Measurements from ENCODE around the gene TBX19. TPM values are rescaled to one million over a fixed set of nuclear protein-coding genes. Genes with fewer than 3 reads are reported as not detected.

TBX19 gene
- total and polyA plus RNA-seq, 2 experiments from 2014 or later = 0.57 to 1.9 TPM

GRCh38 chr1:168285521-168285790 lies 4.8 kb downstream of the TBX19 start:
- H3K4me2 ChIP-seq = no peak overlapping the region
- H4K20me1 ChIP-seq (ENCODE audit: insufficient read depth, poor library complexity, severe bottlenecking) = no peaks in the 10 kb centered on the region
- H3K27ac ChIP-seq = no peak overlapping the region
- no peaks in the 10 kb centered on the region for H3K27me3 ChIP-seq
- DNase-seq (ENCODE audit: low spot score) = no peak
- H2AFZ ChIP-seq = no peak overlapping the region
- H3K4me1 ChIP-seq (ENCODE audit: insufficient read depth) = no peaks in the 10 kb centered on the region
- H3K36me3 ChIP-seq (replicated peaks; ENCODE audit: insufficient read depth, low read depth) = no peaks in the 10 kb centered on the region
- H3K4me3 ChIP-seq = no peak overlapping the region
- no peaks in the 10 kb centered on the region for H3K9me3 ChIP-seq (ENCODE audit: low read depth)
- H3K9me2 ChIP-seq (replicated peaks; ENCODE audit: insufficient read depth) = no peaks in the 10 kb centered on the region
- TF ChIP-seq CTCF (IDR thresholded peaks at IDR 0.05; ENCODE audit: poor library complexity) (no peak), EZH2phosphoT487 (IDR thresholded peaks at IDR 0.05; ENCODE audit: low read depth, severe bottlenecking, unreplicated experiment) (no peak), EZH2 (IDR thresholded peaks at IDR 0.05; ENCODE audit: borderline replicate concordance) (no peak)
- no peaks in the 10 kb centered on the region for H3K79me2 ChIP-seq

GRCh38 chr1:168285971-168286927 lies 5.6 kb downstream of the TBX19 start:
- no peak for TF ChIP-seq CTCF (IDR thresholded peaks at IDR 0.05; ENCODE audit: poor library complexity)
- TF ChIP-seq EZH2 (IDR thresholded peaks at IDR 0.05; ENCODE audit: borderline replicate concordance) = no peak
- no peak for TF ChIP-seq EZH2phosphoT487 (IDR thresholded peaks at IDR 0.05; ENCODE audit: low read depth, severe bottlenecking, unreplicated experiment)
- no peak overlapping the region for H2AFZ ChIP-seq
- H3K9me2 ChIP-seq (replicated peaks; ENCODE audit: insufficient read depth) = no peaks in the 10 kb centered on the region
- no peak overlapping the region for H3K4me2 ChIP-seq
- no peak overlapping the region for H3K27ac ChIP-seq
- no peak overlapping the region for H3K4me3 ChIP-seq
- H4K20me1 ChIP-seq (ENCODE audit: insufficient read depth, poor library complexity, severe bottlenecking) = no peaks in the 10 kb centered on the region
- no peaks in the 10 kb centered on the region for H3K9me3 ChIP-seq (ENCODE audit: low read depth)
- no peak for DNase-seq (ENCODE audit: low spot score)
- no peaks in the 10 kb centered on the region for H3K4me1 ChIP-seq (ENCODE audit: insufficient read depth)
- H3K79me2 ChIP-seq = no peaks in the 10 kb centered on the region
- 86% methylated on average over 4 of the region's 4 CpGs for WGBS (ENCODE audit: low lambda C conversion rate, missing lambda C conversion rate)
- H3K36me3 ChIP-seq (replicated peaks; ENCODE audit: insufficient read depth, low read depth) = no peaks in the 10 kb centered on the region
- no peaks in the 10 kb centered on the region for H3K27me3 ChIP-seq

- no peaks in the 10 kb centered on the region for H3K36me3 ChIP-seq (replicated peaks; ENCODE audit: insufficient read depth, low read depth)
- no peaks in the 10 kb centered on the region for H3K27me3 ChIP-seq
- WGBS (ENCODE audit: low lambda C conversion rate, missing lambda C conversion rate) = 100% methylated on average over 1 of the region's 1 CpG
- H3K4me1 ChIP-seq (ENCODE audit: insufficient read depth) = no peaks in the 10 kb centered on the region
- H3K79me2 ChIP-seq = no peaks in the 10 kb centered on the region
- H3K27ac ChIP-seq = no peak overlapping the region
- no peak for TF ChIP-seq EZH2phosphoT487 (IDR thresholded peaks at IDR 0.05; ENCODE audit: low read depth, severe bottlenecking, unreplicated experiment)
- TF ChIP-seq CTCF (IDR thresholded peaks at IDR 0.05; ENCODE audit: poor library complexity) = no peak
- TF ChIP-seq EZH2 (IDR thresholded peaks at IDR 0.05; ENCODE audit: borderline replicate concordance) = no peak
- H3K4me2 ChIP-seq = no peak overlapping the region
- H3K4me3 ChIP-seq = no peak overlapping the region
- H4K20me1 ChIP-seq (ENCODE audit: insufficient read depth, poor library complexity, severe bottlenecking) = no peaks in the 10 kb centered on the region
- H3K9me2 ChIP-seq (replicated peaks; ENCODE audit: insufficient read depth) = no peaks in the 10 kb centered on the region
- no peak for DNase-seq (ENCODE audit: low spot score)
- H3K9me3 ChIP-seq (ENCODE audit: low read depth) = no peaks in the 10 kb centered on the region
- no peak overlapping the region for H2AFZ ChIP-seq
Observed at GRCh38 chr1:168287237-168287664, 6.6 kb downstream of the TBX19 start.

Measured in hepatocyte (in vitro differentiated cells).